Ovary (tissue), 9 donors: Measurements from ENCODE around the gene KRT78. TPM values are rescaled to one million over a fixed set of nuclear protein-coding genes. Genes with fewer than 3 reads are reported as not detected.

ENCODE experiments used
- DNase-seq, 5 donors: peaks; one replicate each; pipeline ENCODE4 v3.0.0-alpha.2; 2019 to 2020
- H3K27ac ChIP-seq, 2 donors: fragments of 200-600 bp; one replicate each; pipeline versions ENCODE4 v1.5.1 to v1.8.0; 2019 to 2022
- H3K27me3 ChIP-seq: fragments of 200-600 bp; one replicate; pipeline ENCODE4 v1.8.0; 2022
- H3K36me3 ChIP-seq: fragments of 200-600 bp; sonication (generic); one replicate; pipeline ENCODE4 v1.5.1; 2019
- H3K4me1 ChIP-seq: one replicate; pipeline ENCODE4 v1.8.1; 2013; ENCODE audit warnings: mild to moderate bottlenecking, moderate library complexity; ENCODE audit not compliant: insufficient read depth
- H3K4me3 ChIP-seq: fragments of 200-600 bp; sonication (generic); one replicate; pipeline ENCODE4 v1.5.1; 2017
- H3K9me3 ChIP-seq, 2 donors: fragments of 200-600 bp in 1 of 2; sonication (generic) in 1 of 2; one replicate each; pipeline versions ENCODE4 v1.5.1 to v1.8.1; 2013 to 2019; ENCODE audit warnings: mild to moderate bottlenecking in 1 of 2, moderate library complexity in 1 of 2
- EP300 ChIP-seq: sonication (generic); formaldehyde crosslinking; IDR thresholded peaks from one replicate; pipeline ENCODE4 v1.6.1; 2017; ENCODE audit warnings: antibody characterized with exemption
- POLR2A ChIP-seq: fragments of 450-650 bp; IDR thresholded peaks from one replicate; pipeline ENCODE4 v1.6.1; 2017; ENCODE audit warnings: antibody characterized with exemption, mild to moderate bottlenecking, moderate library complexity
- WGBS, 3 donors: extraction: QIAGEN DNeasy Blood & Tissue Kit in 1 of 3; methylation state at CpG; one replicate each; pipeline versions ENCODE4 v1.1.5 to v1.1.7; 2013 to 2017; 5-methylcytosine and 5-hydroxymethylcytosine counted together
- intact Hi-C, 4 donors: fragments of 100-400 bp; cut with DNase I; formaldehyde crosslinking; loops; one replicate each; pipeline versions ENCODE4 v1.11.0 to v1.15.1; 2022 to 2023
- polyA plus RNA-seq, 2 donors: library from polyadenylated mRNA; stranded (reverse); fragments of 200-250 nt in 1 of 2; fragments of 350-450 nt in 1 of 2; fragmentation: Illumina TruSeq in 1 of 2; extraction: RNeasy Lipid Tissue Mini Kit (QIAGEN cat#74804) in 1 of 2; gene quantifications; one replicate each; pipeline ENCODE4 v1.2.3, GENCODE V29; 2013 to 2014
- total RNA-seq, 7 donors: library from RNA; depleted of rRNA in 2 of 7; stranded (reverse); fragments of >200 nt in 2 of 7; fragmentation: NEBNext Ultra II Directional in 3 of 7; extraction: Animal tissue kit (Norgen Biotek cat#: 25700) in 3 of 7; gene quantifications; one replicate each; pipeline versions ENCODE4 v1.1.0 to v1.2.4, GENCODE V29; 2016 to 2023
- TF ChIP-seq, protein P1 (sequence below), 3 donors: fragments of 450-650 bp in 2 of 3; fragments of 200-600 bp in 1 of 3; IDR thresholded peaks; one replicate each; pipeline versions ENCODE4 v1.5.1 to v1.8.0; 2016 to 2022; ENCODE audit warnings: antibody characterized with exemption in 3 of 3, mild to moderate bottlenecking in 1 of 3
- donor health status: DM: no; HTN: no; CAD: no; lungs with moderate emphysema.
- donor health status: DM: no; HTN: no; CAD: no.
- donor health status: Bipolar disorder and iron deficiency.
- donor health status: DM: yes; HTN: yes; CAD: no.
- donor health status: DM: no; HTN: no; CAD: no.
- donor health status: DM: yes; HTN: yes; CAD: no.

The KRT78 gene
- total and polyA plus RNA-seq, 9 donors: 0.46 TPM; not detected in 8

DNA sequence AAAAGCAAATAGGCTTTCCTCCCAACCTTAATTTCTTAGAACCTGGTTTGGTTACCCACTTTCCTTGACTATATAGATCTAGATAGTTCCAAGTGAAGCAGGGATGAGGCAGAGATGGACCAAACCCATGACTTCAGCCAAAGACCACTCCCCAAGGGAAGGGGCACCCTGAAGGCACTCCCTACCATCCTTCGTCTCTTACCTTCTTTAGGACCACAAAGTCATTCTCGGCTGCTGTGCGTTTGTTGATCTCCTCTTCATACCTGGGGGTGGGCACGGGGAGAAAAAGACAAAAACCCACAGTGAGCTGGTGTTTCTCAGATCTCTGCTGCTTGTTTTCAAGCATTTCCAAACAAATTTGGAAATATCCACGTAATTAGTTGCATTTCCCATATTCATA lies 38.2 kb downstream of the KRT78 start:
- intact Hi-C loops: no loop called here
- TF ChIP-seq POLR2A (no peak), EP300 (no peak)
- Histone ChIP-seq H3K27me3 (no peaks in the 10 kb centered on the region), H3K27ac (no peak overlapping the region), H3K4me3 (no peak overlapping the region), H3K4me1 (no peaks in the 10 kb centered on the region), H3K9me3 (no peaks in the 10 kb centered on the region), H3K36me3 (no peaks in the 10 kb centered on the region)
- WGBS, 3 donors: 65 to 80% (median 68%) methylated on average over 5 of the region's 5 CpGs
- DNase-seq: no peak

DNA sequence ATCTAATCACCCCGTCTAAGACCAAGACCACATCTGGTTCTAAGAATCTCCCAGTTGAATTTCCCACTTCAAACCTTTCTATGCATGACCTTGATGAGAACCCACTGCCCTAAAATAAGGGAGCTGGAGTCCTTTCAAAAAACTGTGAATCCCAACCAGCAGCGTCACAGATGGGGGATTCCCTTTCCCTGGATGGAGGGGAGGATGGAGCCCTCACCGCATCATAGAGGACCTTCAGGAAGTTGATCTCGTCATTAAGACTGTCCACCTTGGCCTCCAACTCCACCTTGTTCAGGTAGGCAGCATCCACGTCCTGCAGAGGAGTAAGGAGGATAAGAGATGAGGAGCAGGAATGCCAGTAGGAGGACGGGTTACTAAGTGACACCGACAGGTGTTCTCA lies 39.6 kb downstream of the KRT78 start:
- no peaks in the 10 kb centered on the region for H3K27me3 ChIP-seq
- intact Hi-C loops: no loop called here

DNA sequence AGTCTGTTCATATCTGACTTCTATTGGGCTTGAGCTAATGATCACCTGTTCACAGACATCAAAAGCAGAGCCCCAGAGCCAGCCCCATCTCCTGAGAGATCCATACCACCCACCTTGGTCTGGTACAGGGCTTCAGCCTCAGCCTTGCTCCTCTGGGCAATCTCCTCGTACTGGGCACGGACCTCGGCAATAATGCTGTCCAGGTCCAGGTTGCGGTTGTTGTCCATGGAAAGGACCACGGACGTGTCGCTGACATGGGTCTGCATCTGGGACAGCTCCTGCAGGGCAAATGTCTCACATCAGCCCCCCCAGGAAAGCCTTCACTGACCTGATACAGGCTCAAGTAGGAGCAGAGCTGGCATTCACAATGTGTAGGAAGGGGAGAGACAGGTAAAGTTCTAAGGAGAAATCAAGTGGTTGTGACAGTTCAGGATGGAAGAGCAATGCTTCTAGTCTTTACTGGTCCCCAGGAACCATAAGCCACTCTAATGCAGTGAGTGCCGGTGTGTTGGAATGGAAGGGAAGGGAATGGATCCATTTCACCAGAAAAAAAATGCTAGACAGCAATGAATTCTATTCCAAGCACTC lies 40.1 kb downstream of the KRT78 start:
- H3K27me3 ChIP-seq: no peaks in the 10 kb centered on the region
- no peaks in the 10 kb centered on the region for H3K9me3 ChIP-seq
- DNase-seq: no peak
- intact Hi-C loops: no loop called here
- no peaks in the 10 kb centered on the region for H3K4me1 ChIP-seq
- H3K4me3 ChIP-seq: no peak overlapping the region
- no peak overlapping the region for H3K27ac ChIP-seq
- no peaks in the 10 kb centered on the region for H3K36me3 ChIP-seq
- TF ChIP-seq, protein P1, sequence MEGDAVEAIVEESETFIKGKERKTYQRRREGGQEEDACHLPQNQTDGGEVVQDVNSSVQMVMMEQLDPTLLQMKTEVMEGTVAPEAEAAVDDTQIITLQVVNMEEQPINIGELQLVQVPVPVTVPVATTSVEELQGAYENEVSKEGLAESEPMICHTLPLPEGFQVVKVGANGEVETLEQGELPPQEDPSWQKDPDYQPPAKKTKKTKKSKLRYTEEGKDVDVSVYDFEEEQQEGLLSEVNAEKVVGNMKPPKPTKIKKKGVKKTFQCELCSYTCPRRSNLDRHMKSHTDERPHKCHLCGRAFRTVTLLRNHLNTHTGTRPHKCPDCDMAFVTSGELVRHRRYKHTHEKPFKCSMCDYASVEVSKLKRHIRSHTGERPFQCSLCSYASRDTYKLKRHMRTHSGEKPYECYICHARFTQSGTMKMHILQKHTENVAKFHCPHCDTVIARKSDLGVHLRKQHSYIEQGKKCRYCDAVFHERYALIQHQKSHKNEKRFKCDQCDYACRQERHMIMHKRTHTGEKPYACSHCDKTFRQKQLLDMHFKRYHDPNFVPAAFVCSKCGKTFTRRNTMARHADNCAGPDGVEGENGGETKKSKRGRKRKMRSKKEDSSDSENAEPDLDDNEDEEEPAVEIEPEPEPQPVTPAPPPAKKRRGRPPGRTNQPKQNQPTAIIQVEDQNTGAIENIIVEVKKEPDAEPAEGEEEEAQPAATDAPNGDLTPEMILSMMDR (IDR thresholded peaks at IDR 0.05): no peak
- TF ChIP-seq EP300 (no peak), POLR2A (no peak)
- 88 to 92% (median 91%) methylated on average over 8 of the region's 8 CpGs for WGBS, 3 donors

More for the DNA sequence above, 39.6 kb downstream of the KRT78 start:
- Histone ChIP-seq H3K36me3 (no peaks in the 10 kb centered on the region), H3K27ac (no peak overlapping the region), H3K4me3 (no peak overlapping the region), H3K4me1 (no peaks in the 10 kb centered on the region), H3K9me3 (no peaks in the 10 kb centered on the region)
- no peak for DNase-seq
- TF ChIP-seq EP300 (no peak), POLR2A (no peak)
- TF ChIP-seq, protein P1 (IDR thresholded peaks at IDR 0.05): no peak
- 70 to 76% (median 74%) methylated on average over 7 of the region's 7 CpGs for WGBS, 3 donors

DNA sequence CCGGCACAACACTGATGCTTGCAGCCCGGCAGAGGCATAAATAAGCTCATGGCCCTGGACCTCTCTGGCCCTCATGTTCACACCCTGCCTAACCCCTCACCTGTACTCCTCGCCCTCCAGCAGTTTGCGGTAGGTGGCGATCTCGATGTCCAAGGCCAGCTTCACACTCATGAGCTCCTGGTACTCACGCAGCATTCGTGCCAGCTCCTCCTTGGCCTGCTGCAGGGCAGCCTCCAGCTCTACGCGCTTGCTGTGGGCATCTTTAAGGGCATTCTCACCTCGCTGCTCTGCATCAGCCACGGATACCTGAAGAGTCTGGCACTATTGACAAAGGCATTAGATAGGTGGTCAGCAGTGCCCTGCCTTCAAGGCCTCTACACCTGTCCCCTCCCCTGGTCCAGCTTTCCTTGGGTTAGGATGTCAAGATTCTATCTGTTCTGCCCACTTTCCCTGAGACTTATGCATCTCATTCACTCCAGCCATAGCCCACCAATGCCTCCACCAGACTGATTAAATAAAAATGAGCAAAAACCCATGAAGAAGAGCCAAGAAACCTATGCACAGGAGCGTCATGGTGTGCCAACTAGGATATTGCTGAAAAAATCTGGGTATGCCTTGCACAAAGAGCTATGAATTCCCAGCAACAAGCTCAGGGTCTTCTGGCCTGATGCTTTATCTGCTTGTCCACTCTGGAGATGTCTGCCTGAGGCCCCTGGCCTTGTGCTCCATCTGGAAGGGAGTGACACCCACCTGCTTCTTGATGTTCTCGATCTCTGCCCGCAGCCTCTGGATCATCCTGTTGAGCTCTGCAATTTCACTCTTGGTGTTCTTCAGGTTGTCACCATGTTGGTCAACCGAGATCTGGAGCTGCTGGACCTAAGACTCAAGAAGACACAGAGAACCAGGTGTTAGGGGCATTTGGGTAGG lies 41.0 kb downstream of the KRT78 start:
- H3K4me3 ChIP-seq: no peak overlapping the region
- no peaks in the 10 kb centered on the region for H3K4me1 ChIP-seq
- DNase-seq: no peak
- WGBS, 3 donors: 79 to 88% (median 81%) methylated on average over 16 of the region's 16 CpGs
- intact Hi-C loops: no loop called here
- TF ChIP-seq EP300 (no peak), POLR2A (no peak)
- TF ChIP-seq, protein P1 (IDR thresholded peaks at IDR 0.05): no peak
- H3K36me3 ChIP-seq: no peaks in the 10 kb centered on the region
- H3K9me3 ChIP-seq: no peaks in the 10 kb centered on the region
- H3K27ac ChIP-seq: no peak overlapping the region
- H3K27me3 ChIP-seq: no peaks in the 10 kb centered on the region
